HG03159 (cell line): ENCODE data around the gene GALNT9.
"Not testable (repeated sequence)": the region's sequence is repeated elsewhere in the genome, so short reads cannot be mapped to it uniquely, and the experiment has no call there.

Source experiments
- ATAC-seq: cut with Tn5 transposase; IDR thresholded peaks from one replicate; pipeline ENCODE4 v1.9.1; 2021; ENCODE audit warnings: mild to moderate bottlenecking, moderate library complexity; ENCODE audit not compliant: unreplicated experiment

GALNT9 gene

DNA sequence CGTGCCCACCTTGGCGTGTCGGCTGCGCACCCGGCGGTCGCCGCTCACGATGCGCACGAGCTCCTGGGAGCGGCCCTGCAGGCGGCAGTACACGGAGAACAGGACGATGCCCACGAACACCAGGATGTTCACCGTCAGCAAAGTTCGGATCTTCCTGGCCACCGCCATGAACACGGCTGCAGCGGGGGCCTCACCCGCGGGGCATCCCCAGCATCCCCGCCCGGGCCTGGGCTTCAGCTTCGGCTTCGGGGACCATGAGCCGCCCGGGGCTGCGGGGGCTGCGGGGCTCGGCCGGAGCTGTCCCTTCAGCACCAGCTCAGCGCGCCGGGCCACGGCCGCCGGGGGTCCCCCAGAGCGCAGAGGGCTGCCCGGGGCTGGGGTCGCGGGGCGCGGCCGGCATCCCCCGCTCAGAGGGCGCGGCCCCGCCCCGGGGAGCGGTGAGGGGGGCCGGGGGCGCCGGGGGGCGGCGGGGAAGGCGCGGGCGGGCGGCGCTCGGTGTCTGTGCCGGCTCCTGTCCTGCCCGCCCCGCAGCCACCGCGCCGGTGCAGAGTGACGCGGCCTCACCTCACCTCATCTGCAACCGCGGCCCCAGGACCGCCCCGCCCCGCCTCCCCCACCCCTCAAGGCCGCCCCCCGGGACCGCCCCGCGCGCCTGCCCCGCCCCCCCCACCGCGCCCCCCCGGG lies at the start of gene GALNT9:
Gene GALNT9 (minus strand): TSS at position 554 of the 684 bp plus-strand sequence. CDS start 386 bp downstream, at position 168.
- no peak for ATAC-seq

DNA sequence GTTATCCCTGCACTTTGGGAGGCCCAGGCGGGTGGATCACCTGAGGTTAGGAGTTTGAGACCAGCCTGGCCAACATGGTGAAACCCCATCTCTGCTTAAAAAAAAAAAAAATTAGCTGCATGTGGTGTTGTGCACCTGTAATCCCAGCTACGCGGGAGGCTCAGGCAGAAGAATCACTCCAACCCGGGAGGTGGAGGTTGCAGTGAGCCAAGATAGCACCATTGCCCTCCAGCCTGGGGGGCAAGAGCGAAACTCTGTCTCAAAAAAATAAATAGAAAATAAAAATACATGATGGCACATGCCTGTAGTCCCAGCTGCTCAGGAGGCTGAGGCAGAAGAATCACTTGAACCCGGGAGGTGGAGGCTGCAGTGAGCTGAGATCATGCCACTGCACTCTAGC lies 49.7 kb upstream of the GALNT9 start:
- ATAC-seq = not testable (repeated sequence)

DNA sequence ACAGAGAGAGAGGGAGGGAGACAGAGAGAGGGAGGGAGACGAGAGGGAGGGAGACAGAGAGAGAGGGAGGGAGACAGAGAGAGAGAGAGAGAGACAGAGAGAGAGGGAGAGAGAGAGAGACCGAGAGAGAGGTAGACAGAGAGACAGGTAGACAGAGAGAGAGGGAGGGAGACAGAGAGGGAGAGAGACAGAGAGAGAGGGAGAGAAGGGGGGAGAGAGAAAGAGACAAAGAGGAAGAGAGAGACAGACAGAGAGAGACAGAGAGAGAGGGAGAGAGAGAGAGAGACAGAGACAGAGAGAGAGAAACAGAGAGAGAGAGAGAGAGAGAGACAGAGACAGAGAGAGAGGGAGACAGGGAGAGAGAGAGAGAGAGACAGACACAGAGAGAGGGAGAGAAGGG lies 47.8 kb upstream of the GALNT9 start:
- ATAC-seq = no peak

DNA sequence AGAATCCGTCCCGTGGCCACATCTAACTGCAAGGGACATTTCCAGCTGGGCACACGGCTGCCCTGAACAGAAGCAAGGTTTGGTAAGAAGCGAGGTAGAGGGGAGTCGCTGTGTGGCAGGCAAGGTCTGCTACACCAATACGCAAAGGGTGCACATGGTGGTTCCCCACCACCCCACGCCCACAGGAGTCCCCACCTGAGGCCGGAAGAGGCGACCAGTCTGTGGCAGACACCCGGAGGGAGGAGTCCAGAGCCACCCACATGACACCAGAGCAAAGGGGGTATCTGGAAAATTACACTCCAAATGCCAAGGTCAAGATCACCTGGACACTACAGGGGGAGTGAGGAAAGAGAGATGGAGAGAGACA lies 47.1 kb upstream of the GALNT9 start:
- no peak for ATAC-seq

GRCh38 chr12:132375747-132376463 lies 46.5 kb upstream of the GALNT9 start:
- no peak for ATAC-seq

- no peak for ATAC-seq
Observed at GRCh38 chr12:132374612-132375445, 45.4 kb upstream of the GALNT9 start.

- no peak for ATAC-seq
Observed at GRCh38 chr12:132373901-132374611, 44.7 kb upstream of the GALNT9 start.

- no peak for ATAC-seq
Observed at GRCh38 chr12:132367852-132368251, 38.5 kb upstream of the GALNT9 start.

DNA sequence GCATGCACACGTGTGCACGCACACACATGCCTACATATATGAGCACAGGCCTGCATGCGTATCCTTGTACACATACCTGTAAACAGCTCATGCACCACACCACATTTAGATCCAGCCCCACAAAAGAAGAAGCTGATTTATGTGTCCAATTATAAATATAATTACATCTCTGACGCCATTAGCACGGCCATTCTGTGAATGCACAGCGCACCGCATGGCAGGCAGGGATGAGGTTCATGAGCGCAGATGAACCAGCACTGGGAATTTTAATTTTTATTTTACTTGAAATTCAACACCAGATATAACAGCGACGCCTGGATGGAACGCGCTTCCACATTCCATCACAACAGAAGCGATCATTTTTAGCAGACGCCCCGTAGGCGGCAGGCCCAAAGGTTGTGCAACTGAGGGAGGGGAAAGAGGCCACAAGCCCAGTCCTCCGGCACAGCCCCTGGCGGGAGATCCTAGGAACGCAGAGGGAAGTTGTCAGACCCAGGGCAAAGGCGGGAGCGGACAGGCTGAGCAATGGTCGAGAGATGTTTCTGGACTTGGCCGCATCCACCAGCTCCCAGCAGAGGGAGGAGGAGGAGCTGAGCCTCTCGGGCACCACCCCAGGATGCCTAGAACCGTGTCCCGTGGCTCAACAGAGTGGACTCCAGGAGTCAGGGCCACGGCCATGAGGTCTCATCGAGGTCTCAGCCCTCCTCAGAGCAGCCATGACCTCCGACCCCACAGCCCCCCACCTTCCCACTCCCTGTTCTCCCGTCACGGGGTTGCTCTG lies 37.9 kb upstream of the GALNT9 start:
- no peak for ATAC-seq

- no peak for ATAC-seq
Observed at GRCh38 chr12:132366341-132366861, 37.0 kb upstream of the GALNT9 start.

DNA sequence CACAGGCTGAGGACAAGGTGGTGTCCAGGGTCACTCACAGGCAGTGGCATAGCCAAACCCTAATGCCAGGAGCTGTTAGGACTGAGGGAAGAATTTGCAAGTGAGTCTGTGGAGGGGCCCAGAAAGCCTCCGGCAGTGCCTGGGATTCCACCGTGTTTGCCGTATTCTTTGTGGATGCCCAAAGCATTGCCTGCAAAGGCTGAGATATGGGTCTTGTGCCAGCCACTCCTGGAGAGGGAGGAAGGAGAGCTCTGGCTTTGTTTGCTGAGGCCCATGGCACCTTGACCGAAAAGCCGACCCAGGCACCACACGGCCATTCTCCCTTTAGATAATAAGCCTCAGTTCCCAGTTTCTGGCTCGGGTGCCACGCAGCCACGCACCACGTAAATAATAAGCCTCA lies 35.8 kb upstream of the GALNT9 start:
- no peak for ATAC-seq

DNA sequence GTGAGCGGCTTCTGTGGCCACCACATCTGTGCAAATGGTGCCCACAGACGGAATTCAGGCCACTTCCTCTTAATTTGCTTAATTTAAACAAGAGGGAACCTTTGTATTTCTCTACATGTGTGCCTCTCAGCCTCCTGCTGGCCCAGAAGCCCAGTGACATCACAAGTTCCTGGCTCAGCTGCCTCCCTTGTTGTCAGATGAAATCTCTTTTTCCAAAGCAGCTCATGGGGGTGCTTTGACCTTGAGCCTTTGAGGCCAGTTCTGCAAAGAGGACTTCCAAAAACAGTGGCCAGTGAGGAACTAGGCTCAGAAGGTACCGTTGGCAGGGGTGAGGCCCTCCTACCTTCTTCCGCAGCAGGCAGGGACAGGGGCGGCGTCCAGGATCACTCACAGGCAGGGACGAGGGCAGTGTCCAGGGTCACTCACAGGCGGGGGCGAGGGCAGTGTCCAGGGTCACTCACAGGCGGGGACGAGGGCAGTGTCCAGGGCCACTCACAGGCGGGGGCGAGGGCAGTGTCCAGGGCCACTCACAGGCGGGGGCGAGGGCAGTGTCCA lies 35.0 kb upstream of the GALNT9 start:
- no peak for ATAC-seq

- ATAC-seq = no peak
Observed at GRCh38 chr12:132363661-132364347, 34.4 kb upstream of the GALNT9 start.

DNA sequence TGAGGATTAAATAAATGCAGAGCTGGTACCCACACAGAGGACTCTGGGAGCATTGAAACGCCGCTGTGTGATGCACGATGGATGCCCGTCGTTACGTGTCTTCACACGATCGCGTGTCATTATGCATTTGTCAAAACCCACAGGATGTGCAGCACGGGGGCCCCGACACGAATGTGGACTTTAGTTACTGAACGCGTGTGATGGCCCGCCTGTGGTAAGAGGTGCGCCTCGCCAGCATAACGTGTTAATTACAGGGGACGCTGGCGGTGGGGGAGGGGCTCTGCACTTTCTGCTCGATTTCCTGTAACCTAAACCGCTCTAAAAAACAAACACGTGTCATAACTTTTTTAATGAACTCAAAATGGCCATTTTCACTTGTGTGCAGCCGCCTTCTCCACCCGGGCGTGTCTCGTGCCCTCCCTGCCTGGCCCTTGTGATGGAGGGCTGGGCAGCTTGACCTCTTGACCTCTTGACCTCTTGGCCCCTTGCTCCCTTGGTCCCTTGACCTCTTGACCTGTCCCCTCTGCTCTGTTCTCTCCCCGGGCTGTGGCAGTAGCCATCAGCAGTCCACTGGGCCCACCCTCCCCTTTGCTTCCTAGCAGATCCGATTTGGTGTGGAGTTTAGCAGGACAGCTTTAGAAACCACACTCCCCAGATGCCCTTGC lies 33.7 kb upstream of the GALNT9 start:
- no peak for ATAC-seq

DNA sequence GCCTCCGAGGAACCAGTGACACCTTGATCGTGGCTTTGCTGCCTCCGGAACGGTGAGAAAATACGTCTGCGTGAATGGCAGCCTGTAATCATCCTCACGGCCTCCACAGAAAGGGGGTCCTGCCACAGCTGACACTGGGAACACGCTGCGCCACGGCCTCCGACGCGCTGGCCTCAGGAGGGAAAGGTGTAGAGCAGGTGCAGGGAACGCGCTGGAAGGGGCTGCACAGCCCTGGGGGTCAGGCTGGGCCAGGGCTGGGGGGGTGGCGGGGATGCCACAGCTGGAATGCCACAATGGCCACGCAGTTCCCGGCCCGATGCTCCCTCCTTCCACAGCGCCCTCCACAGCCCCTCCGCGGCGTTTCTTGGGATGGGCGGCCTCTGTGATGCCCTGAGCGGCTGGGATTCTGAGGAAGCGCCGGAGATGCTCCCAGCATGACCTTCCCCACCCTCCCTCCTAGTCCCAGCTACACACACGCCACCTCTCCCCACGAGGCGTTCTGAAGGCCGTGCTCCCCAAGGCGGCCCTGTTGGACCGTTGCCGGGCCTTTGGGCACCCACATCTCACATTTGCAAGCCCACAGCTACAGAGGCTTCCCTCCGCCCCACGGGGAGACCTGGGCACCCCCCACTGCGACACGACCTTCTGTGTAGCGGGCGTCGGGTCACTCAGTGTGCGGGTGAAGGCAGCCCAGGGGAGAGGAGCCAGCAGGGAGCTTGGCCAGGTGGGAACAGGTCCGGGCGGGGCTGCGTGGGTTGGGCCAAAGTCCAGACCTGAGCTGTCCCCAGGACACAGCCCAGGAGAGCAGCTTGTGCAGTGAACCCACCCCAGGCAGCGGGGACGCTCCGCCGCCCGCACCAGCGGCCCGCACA lies 31.8 kb upstream of the GALNT9 start:
- ATAC-seq = no peak

DNA sequence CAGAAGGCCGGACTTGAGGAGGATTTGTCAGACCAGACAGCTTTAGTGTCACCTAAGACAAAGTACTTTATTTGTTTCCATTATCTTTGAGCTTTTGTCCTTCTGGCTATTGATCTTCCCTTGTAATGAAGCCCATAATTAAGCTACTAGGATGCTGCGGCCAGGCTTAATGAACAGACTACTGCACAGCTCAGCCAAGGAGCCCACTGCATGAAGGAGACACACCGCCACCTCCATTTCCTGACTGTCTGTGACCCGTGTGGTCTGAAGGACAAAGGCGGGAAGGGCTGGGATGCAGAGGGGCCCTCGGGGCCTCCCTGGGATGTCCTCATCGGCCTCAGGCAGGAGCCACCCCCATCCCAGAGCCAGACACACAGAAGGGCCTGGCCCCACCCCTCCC lies 31.0 kb upstream of the GALNT9 start:
- ATAC-seq = no peak

GRCh38 chr12:132359971-132360370 lies 30.6 kb upstream of the GALNT9 start:
- ATAC-seq = no peak

GRCh38 chr12:132359551-132359950 lies 30.2 kb upstream of the GALNT9 start:
- no peak for ATAC-seq
